ENCODE measurements around the gene QRFP. TPM values are rescaled to one million over a fixed set of nuclear protein-coding genes. Genes with fewer than 3 reads are reported as not detected.

QRFP gene
- total RNA-seq, 1 experiment from 2014 or later = not detected

DNA sequence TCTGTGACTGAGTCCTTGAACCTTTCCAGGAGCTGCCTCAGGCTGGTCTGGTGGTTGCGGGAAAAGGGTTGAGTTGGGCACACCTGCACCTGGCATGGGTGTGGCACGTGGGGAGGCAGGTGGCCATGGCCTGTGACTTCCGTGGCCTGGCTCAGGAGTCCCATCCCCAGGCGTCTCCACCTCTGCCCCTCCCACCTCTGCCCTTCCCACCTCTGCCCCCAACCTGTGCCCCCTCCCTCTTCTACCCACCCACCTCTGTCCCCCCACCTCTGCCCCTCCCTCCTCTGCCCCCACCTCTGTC lies 1.9 kb upstream of the QRFP start:
- no peaks in the 10 kb centered on the region for H3K36me3 Mint-ChIP-seq (ENCODE audit: insufficient read depth, unreplicated experiment)
- H3K4me1 Mint-ChIP-seq (ENCODE audit: low read depth, unreplicated experiment) = no peaks in the 10 kb centered on the region
- no peaks in the 10 kb centered on the region for H3K9me3 Mint-ChIP-seq (ENCODE audit: low read depth, unreplicated experiment)
- no TSS peak for BruUV-seq (replicated peaks)
- intact Hi-C loops (cut with micrococcal nuclease; ENCODE audit: unreplicated experiment) = no loop called here
- CTCF ChIA-PET = interaction anchor here (0.6 kb wide), 1 partner anchor 418 kb away, joined by 4 read pairs; no protein-coding TSS in a partner anchor
- H3K4me3 Mint-ChIP-seq (ENCODE audit: low read depth, unreplicated experiment) = no peak overlapping the region
- DNase-seq = no peak
- H3K27me3 Mint-ChIP-seq (ENCODE audit: unreplicated experiment) = peaks cover 27% of the 10 kb centered on the region
- H3K27ac Mint-ChIP-seq (ENCODE audit: unreplicated experiment) = no peak overlapping the region
- TF ChIP-seq, protein P1, sequence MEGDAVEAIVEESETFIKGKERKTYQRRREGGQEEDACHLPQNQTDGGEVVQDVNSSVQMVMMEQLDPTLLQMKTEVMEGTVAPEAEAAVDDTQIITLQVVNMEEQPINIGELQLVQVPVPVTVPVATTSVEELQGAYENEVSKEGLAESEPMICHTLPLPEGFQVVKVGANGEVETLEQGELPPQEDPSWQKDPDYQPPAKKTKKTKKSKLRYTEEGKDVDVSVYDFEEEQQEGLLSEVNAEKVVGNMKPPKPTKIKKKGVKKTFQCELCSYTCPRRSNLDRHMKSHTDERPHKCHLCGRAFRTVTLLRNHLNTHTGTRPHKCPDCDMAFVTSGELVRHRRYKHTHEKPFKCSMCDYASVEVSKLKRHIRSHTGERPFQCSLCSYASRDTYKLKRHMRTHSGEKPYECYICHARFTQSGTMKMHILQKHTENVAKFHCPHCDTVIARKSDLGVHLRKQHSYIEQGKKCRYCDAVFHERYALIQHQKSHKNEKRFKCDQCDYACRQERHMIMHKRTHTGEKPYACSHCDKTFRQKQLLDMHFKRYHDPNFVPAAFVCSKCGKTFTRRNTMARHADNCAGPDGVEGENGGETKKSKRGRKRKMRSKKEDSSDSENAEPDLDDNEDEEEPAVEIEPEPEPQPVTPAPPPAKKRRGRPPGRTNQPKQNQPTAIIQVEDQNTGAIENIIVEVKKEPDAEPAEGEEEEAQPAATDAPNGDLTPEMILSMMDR (IDR thresholded peaks at IDR 0.05; ENCODE audit: unreplicated experiment) = no peak

DNA sequence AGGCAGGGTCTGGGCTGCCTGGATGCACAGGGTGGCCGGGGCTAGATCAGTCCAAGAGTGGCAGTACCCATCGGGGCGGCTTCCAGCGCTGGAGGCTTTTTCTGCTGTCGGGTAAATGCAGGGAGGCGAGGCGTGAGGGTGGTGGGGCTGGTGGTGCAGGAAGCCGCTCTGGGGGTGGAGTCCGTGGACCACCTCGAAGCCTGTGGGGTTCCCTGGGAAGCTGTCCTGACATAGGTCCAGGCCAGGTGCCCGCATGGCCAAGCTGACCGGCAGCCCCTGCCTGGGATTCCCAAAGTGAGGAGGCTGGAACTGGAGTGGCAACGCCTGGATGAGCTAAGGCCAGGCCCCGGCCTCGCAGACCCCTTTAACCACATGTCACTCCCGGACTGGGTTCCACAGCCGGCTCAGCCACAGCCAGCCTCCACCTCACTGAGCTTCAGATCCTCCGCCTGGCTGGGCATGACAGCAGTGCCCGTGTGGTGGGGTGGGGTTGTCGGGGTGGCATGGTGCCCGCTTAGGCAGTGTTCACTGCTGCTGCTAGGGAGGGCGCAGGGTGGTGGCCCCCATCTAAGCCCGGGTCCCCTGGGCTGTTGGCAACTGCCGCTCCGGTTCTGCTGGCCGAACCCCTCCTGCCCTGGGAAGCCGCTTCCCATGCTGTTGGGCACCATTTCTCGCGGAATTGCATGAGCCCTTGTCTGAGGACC lies 1.4 kb upstream of the QRFP start:
- no peaks in the 10 kb centered on the region for H3K9me3 Mint-ChIP-seq (ENCODE audit: low read depth, unreplicated experiment)
- no TSS peak for BruUV-seq (replicated peaks)
- DNase-seq = no peak
- no peak overlapping the region for H3K4me3 Mint-ChIP-seq (ENCODE audit: low read depth, unreplicated experiment)
- TF ChIP-seq, protein P1 (IDR thresholded peaks at IDR 0.05; ENCODE audit: unreplicated experiment) = no peak
- intact Hi-C loops (cut with micrococcal nuclease; ENCODE audit: unreplicated experiment) = loop anchor here (2.0 kb wide), 1 partner anchor 43 kb away; no protein-coding TSS in a partner anchor
- H3K27me3 Mint-ChIP-seq (ENCODE audit: unreplicated experiment) = peaks cover 22% of the 10 kb centered on the region
- H3K36me3 Mint-ChIP-seq (ENCODE audit: insufficient read depth, unreplicated experiment) = no peaks in the 10 kb centered on the region
- H3K4me1 Mint-ChIP-seq (ENCODE audit: low read depth, unreplicated experiment) = no peaks in the 10 kb centered on the region
- CTCF ChIA-PET = interaction anchor here (0.6 kb wide), 1 partner anchor 419 kb away, joined by 4 read pairs; no protein-coding TSS in a partner anchor
- no peak overlapping the region for H3K27ac Mint-ChIP-seq (ENCODE audit: unreplicated experiment)

DNA sequence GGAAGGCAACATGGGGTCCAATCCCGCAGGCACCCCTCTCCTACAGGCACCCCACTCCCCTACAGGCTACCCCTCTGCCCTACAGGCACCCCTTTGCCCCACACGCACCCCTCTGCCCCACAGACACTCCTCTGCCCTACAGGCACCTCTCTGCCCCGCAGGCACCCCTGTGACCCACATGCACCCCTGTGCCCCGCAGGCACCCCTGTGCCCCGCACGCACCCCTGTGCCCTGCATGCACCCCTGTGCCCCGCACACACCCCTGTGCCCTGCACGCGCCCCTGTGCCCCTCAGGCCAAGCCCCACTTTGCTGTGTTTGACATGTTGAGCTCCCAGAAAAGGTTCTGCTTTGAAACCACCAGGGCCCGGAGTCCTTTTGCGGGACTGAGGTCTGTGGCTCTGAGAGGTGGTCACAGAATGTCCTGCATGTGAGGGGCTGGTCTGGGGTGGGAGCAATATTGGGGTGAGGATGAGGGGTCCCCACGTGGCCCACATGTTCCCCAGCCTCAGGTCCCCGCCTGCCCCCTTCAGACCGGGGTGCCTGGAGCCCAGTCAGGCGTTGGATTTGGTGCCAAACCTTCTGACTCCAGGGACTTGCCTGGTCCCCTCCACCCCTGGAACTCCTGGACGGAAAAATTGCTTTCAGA lies 616 bp upstream of the QRFP start:
- no peak for DNase-seq
- H3K4me1 Mint-ChIP-seq (ENCODE audit: low read depth, unreplicated experiment) = no peaks in the 10 kb centered on the region
- no peak overlapping the region for H3K27ac Mint-ChIP-seq (ENCODE audit: unreplicated experiment)
- peaks cover 22% of the 10 kb centered on the region for H3K27me3 Mint-ChIP-seq (ENCODE audit: unreplicated experiment)
- BruUV-seq (replicated peaks) = no TSS peak
- no peak overlapping the region for H3K4me3 Mint-ChIP-seq (ENCODE audit: low read depth, unreplicated experiment)
- intact Hi-C loops (cut with micrococcal nuclease; ENCODE audit: unreplicated experiment) = loop anchor here (2.0 kb wide), 1 partner anchor 44 kb away; no protein-coding TSS in a partner anchor
- no peaks in the 10 kb centered on the region for H3K9me3 Mint-ChIP-seq (ENCODE audit: low read depth, unreplicated experiment)
- TF ChIP-seq, protein P1 (IDR thresholded peaks at IDR 0.05; ENCODE audit: unreplicated experiment) = no peak
- CTCF ChIA-PET = no interaction called here
- no peaks in the 10 kb centered on the region for H3K36me3 Mint-ChIP-seq (ENCODE audit: insufficient read depth, unreplicated experiment)

DNA sequence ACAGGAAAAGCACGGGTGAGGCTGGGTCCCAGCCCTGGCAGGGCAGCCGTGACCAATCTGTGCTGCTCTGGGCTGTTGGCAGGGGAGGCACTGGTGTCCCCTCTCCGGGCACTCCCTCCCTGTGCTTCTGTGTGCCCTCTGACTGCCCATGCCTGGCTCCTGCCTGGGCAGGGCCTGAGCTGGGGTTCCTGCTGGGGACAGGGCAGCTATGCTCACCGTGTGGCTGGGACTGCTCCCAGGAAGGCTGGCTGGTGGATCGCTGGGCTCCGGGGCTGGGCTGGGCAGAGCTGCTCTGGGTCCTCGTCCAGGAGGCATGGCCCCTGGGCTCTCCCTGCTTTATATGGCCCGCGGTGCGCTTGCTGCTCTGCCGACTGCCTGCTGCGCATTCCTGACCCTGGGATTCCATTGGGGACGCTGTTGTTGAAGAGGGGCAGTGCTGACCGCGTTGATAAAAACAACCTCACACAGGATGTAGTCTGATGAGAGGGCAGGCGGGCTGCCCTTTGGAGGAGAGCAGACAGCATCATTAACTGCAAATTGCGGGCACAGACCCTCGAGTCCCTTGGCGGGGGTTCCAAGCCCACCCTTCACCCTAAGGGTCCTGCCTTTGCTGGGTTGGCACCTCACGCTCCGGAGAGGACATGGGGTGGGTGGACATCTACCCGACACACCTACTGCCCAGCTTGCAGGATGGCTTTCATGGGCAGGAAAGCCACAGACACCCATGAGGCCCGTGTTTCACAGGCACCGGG lies 955 bp downstream of the QRFP start:
- no peak for DNase-seq
- intact Hi-C loops (cut with micrococcal nuclease; ENCODE audit: unreplicated experiment) = loop anchor here (2.0 kb wide), 1 partner anchor 45 kb away; no protein-coding TSS in a partner anchor
- H3K27ac Mint-ChIP-seq (ENCODE audit: unreplicated experiment) = no peak overlapping the region
- no TSS peak for BruUV-seq (replicated peaks)
- no peaks in the 10 kb centered on the region for H3K4me1 Mint-ChIP-seq (ENCODE audit: low read depth, unreplicated experiment)
- H3K4me3 Mint-ChIP-seq (ENCODE audit: low read depth, unreplicated experiment) = no peak overlapping the region
- CTCF ChIA-PET = no interaction called here
- no peaks in the 10 kb centered on the region for H3K9me3 Mint-ChIP-seq (ENCODE audit: low read depth, unreplicated experiment)
- H3K27me3 Mint-ChIP-seq (ENCODE audit: unreplicated experiment) = peaks cover 16% of the 10 kb centered on the region
- TF ChIP-seq, protein P1 (IDR thresholded peaks at IDR 0.05; ENCODE audit: unreplicated experiment) = no peak
- H3K36me3 Mint-ChIP-seq (ENCODE audit: insufficient read depth, unreplicated experiment) = no peaks in the 10 kb centered on the region
